ENCODE data around the gene EARS2.
"Not testable (repeated sequence)": the region's sequence is repeated elsewhere in the genome, so short reads cannot be mapped to it uniquely, and the experiment has no call there.

EARS2 gene

DNA sequence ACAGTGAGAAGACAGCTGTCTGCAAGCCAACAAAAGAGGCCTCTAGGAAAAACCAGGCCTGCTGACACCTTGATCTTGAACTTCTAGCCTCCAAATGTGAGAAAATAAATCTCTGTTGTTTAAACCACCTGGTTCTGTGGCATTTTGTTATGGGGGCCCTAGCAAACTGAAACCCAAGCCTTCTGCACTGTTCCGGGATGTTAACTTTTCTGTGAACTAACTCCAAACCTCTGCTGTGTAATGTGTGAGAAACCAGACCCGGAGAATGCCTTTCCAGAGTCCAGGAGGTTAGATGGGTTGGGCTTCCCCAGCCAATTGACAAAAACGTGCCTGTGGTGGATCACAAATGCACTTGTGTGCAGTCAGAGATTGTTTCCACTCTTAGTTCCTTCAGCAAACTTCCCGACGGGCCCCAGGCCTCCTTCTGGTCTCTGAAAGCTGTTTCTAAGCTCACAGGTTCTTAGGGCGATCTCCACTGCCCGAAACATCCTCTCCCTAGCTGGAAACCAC is 33.2 kb downstream of the EARS2 start:
- DNase-seq = no peak

DNA sequence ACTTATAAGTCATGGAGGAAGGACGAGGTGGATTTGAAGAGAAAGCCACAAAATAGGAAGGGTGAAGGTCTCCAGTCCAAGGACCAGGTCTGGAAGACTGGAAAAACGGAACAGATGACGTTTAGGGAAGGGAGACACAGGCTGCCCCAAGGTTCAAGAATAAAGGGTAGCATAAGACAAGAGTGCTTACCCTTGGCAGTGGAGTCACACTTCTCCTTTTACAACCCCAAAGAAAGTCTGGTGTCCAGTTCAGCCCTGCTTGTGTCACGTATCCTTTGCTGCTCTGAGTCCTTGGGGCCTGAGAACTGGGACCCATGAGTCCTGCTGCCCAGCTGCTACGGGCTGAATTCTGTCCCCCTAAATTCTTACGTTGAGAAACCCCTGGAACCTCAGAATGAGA is 33.8 kb downstream of the EARS2 start:
- no peak for DNase-seq

DNA sequence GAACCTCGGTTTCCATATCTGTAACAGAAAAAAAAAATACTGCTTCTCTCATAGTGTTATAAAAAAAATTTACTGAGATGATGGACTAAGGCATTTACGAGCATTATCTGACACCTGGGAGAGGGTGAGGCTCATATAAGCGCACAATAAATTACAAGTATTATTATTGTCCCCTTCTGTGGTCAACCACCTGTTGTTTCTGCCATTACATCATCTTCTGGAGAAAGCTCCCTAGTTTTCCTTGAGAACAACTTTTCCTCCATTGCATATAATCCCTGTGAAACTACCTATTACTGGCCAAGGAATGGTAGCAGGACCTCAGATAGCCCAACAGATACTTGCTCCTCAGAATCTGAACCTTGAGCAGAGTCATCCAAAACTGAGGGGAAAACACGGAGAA is 35.2 kb downstream of the EARS2 start:
- DNase-seq = no peak

DNA sequence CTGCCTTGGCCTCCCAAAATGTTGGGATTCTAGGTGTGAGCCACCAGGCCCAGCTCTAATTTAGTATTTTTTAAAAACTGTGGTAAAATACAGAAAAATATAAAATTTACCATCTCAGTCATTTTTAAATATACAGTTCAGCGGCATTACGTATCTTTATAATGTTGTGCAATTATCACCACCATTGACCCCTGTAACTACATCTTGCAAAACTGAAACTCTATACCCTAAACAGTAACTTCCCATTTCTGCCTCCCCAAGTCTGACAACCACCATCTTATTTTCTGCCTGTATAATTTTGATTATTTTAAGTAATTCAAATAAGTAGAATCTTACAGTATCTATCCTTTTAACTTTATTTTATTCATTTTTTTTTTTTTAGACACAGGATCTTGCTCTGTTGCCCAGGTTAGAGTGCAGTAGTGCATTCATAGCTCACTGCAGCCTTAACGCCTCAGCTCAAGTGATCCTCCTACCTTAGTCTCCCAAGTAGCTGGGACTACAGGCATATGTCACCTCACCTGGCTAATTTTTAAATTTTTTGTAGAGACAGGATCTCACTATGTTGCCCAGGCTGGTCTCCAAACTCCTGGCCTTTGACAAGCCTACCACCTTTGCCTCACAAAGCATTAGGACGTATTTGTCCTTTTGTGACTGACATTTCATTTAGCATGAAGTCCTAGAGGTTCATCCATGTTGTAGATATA is 36.0 kb downstream of the EARS2 start:
- DNase-seq = no peak

DNA sequence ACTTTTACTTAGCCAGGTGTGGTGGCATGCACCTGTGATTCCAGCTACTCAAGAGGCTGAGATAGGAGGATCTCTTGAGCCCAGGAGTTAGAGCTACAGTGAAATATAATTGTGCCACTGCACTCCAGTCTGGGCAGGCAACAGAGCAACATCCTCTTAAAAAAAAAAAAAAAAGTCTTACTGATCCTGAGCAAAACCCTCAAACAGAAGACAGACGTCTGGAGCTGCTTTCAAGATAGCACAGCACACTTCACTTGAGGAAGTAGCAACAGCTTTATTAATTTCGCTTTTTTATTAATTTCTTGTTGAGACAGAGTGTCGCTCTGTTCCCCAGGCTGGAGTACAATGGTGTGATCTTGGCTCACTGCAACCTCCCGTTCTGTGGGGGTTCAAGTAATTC is 36.6 kb downstream of the EARS2 start:
- no peak for DNase-seq

DNA sequence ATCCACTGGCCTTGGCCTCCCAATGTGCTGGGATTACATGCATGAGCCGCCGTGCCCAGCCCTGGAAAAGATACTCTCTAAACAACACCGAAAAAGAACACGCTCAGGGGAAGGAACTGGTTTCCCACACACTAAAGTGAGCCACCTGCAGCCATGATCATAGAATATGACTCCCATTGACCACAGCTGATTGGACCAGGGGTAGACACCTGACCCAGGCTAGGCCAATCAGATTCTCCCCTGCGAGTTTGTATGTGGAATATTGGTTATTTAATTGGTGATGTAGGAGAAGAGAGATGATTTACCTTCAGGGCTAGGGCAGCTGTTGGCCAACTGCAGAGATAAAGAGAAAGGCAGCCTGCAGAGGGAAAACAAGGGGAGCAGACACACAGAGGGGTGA is 37.9 kb downstream of the EARS2 start:
- DNase-seq = no peak

DNA sequence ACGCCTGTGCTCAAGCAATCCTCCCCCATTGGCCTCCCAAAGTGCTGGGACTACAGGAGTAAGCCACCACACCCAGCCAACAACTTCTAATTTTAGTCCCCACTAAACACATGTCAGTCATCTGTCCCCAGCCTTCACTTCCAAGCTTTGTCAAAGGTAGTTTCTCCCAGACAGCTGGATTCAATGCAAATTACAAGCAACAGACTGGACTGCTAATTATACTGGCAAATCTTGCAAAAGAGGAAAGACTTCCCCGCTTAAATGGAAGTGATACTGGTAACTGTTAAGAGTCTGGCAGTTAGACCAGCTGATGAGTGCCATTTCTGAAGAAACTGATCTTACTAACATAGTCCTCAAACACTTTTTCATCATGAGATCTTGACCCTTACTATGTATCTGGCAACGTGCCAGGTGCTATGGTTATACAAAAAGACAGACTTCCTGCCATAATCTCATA is 38.7 kb downstream of the EARS2 start:
- DNase-seq = no peak

DNA sequence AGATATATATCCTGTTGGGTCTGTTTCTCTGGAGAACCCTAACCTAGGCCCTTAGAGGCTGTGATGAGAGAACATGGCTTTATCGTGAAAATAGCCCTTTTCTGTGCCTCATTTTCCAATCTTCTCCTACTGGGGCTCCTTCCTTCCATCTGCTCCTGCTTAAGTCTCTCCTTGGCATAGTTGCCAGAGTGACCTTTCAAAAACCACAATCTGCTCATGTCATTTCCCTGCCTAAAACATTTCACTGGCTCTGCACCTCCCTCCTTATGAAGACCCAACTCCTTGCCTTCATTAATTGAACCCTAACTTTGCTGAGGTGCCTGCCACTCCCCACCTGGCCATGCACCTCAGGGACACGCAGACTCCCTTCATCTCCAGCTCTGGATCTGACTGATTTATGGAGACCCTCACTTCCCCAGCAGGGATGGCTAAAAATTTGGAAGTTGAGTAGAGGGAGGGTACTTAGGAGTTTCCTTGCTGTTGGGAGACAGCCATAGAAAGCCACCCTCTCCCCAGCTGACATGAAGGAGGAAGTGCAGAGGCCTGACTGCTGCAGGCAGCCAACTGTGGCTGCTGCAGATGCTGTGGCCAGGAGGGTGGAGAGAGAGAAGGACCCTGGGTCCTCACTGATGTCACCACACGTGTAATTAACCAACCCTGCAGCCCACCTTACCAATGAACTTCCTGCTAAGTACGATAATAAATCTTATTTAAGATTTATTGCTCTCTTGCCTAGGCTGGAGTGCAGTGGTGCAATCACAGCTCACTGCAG is 40.6 kb downstream of the EARS2 start:
- no peak for DNase-seq

DNA sequence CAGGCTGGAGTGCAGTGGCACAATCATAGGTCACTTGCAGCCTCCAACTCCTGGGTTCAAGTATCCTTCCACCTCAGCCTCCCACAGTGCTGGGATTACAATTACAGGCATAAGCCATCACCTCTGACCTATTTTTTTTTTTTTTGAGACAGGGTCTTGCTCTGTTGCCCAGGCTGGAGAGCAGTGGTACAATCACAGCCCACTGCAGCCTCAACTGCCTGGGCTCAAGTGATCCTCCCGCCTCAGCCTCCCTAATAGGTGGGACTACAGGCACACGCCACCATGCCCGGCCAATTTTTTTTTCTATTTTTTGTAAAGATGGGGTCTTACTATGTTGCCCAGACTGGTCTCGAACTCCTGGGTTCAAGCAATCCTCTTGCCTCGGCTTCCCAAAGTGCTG is 41.3 kb downstream of the EARS2 start:
- DNase-seq = no peak

DNA sequence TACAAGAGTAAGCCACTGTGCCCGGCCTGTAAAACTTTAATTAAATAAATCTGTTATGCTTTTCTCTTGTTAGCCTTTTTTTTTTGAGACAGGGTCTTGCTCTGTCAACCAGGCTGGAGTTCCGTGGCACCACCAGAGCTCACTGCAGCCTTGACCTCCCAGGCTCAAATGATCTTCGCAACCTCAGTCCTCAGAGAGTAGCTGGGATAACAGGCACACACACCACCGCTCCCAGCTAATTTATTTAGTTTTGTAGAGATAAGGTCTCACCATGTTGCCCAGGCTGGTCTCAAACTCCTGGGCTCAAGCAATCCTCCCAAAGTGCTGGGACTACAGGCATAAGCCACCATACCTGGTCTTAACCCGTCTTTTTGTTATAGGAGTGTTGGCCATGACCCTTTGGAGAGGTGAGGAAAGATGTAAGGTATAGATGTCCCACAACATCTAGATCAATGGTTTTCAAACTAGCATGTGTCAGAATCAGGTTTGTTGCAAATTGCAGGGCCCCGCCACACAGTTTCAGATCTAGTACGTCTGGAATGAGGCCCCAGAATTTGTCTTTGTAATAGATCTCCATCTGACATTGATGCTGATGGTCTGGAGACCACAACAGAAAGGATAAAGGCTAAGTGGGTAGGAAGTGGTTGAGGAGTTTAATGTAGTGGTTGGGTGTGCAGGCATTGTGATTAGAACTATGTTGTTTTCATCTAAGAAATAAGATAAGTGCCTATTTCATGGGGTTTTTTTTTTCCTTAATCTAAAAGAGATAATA is 42.6 kb downstream of the EARS2 start:
- DNase-seq = peak; percentile 39

DNA sequence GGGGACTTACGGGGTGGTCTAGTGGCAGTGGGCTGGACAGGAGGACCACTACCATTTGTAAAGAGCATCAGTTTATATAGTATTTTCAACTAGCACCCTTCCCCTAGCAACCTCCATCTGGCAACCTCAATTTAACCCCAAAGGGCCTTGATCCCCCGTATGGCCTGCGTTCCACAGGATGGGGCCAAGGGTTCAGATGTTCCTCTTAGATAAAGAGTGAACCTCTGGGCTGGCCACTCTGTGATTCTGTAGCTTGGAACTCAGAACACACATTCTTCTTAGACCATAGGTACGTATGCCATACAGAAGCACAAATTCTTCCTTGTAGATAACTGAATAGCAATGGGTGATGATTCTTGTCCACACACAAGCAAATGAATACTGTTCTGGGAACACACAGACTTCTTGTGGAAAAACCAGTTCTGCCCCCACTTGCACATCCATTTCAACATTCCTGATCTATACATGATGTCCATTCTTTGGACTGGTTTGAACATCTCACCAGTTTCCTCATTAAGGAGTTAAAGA is 44.9 kb downstream of the EARS2 start:
- no peak for DNase-seq

DNA sequence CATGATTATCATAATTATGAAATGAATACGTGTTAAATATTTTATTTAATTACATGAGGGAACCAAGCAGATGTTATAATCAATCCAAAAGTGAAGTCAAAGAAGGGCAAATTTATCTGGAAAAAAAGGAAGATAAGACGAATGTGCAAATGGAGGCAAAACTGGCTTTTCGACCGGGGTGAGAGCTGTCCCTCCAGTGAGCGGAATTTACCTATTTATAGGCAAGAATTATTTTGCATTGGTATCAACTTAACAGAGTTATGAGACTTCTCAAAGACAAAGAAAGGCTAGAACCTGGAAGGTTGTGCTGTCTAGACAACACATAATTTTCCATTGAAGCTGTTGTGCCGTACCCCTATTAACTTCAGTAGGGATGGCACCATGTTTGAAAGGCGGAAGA is 45.4 kb downstream of the EARS2 start:
- DNase-seq = no peak

DNA sequence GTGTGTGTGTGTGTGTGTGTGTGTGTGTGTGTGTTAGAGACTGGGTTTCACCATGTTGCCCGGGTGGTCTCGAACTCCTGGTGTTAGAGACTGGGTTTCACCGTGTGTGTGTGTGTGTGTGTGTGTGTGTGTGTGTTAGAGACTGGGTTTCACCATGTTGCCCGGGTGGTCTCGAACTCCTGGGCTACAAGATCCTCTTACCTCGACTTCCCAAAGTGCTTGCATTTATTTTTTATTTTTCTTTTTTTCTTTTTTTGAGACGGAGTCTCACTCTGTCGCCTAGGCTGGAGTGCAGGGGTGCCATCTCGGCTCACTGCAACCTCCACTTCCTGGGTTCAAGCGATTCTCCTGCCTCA is 46.3 kb downstream of the EARS2 start:
- DNase-seq = not testable (repeated sequence)

DNA sequence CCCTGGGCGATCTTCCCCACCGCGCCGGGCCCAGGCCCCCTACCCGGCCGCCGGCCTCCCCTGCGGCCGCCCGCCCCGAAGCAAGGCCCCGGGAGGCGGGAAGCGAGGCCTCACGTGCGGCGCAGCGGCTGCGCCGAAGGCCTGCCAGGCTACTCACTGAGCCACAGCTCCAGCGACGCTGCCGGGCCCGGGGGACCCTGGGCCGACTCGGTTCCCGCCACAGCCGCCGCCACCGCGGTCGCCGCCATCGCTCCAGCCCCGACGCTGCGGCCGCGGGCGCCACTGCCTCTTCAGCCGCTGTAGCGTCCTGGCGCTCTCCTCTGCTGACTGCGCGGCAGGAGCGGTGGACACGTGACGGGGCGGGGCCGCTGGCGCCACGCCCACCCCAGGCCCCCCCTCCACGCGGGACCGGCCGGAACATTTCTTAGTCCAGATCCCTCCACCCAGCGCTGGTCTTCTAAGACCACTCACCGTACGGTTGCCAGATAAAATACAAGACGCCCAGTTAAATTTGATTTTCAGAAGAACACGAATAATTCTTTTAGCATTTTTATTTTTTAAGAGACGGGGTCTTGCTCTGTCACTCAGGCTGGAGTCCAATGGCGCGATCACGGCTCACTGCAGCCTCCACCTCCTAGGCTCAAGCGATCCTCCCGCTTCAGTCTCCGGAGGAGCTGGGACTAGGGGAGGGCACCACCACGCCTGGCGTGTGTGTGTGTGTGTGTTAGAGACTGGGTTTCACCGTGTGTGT is 46.8 kb downstream of the EARS2 start, which contains the start of gene GGA2:
Gene GGA2 (minus strand): TSS at position 331 of the 751 bp plus-strand sequence. CDS start 83 bp downstream, at position 248.
- peak; percentile 82 for DNase-seq

DNA sequence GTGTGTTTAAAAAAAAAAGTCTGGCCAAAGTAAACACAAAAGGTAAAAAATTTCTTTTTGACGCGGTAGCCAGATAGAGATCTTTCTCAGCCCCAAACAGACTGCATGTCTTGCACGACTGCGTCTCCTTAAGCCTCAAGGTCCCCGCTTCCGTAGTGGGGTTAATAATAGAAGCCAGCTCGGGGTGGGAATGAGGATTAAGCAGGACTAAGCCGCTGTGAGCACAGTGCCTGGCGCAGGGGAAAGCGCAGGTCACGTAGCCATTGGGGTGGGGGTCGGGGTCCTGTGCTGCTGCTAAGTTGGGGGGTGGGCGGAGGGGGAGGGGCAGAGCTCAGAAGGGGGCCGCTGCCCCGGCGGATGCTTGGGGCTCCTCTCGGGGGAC is 47.4 kb downstream of the EARS2 start:
- DNase-seq = peak; percentile 44

DNA sequence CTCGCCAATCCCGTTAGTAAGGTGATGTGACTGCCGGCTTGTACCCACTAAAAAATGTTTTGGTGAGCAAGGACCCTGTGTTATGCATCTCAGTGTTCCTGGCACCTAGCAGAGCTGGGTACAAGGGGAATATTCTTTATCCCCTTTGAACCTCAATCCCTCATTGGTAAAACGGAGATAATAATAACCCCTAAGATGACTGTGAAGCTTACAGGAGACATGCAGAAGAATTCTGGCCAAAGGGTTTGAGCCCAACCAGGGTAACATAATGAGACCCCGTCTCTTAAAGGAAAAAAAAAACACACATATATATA is 47.8 kb downstream of the EARS2 start:
- DNase-seq = no peak

DNA sequence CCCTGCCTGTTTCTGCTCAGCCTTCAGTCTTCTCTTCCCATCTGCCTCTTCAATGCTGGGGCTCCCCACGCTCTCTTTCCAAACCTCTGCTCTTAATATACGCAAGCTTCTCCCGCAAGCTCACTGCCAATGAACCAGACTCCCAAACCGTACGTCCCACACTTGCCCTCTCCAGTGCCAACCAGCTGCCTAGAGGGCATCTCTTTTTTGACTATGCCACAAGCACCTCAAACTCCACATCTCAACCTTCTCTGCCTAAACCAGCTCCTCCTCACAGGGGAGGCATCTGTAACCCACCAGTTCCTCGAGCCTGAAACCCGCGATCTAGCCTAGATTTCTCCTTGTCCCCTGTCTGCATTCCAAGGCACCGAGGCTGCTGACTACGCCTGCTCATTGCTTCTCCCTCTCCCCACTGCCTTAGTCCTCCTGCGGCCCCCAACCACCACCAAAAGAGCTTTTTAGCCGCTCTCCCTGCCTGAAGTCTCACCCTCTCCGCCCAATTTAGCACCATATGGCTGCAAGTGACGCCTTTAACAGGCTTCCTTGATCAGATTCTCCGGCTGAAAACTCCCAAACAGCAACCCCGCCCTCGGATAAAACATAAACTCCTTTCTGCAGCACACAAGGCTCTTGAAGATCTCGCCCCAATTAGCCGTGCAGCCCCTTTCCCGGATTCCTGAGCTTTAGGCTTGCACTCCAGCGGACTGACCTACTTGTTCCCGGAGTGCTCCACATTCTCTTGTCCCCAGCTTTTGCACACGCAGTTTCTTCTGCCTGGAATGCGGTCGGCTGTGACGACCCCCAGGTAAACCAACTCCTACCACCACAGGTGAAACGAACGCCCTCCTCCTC is 48.3 kb downstream of the EARS2 start:
- no peak for DNase-seq

DNA sequence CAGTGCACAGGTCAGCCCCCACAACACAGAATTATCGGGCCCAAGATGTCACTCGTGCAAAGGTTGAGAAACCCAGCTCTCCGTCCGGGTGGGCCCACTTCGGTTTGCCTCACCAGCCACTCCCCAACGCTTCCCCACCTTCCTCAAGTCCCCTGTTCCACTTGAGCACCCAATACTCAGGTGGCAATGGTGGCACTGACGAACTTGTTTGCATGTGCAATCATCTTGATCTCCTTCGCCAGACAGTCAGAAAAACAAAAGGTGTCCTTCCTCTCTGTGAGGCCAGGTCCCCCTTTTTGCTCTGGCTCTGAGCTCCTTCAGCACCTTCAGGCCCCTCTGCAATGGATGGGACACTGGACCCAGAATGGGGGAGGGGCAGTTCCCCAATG is 50.5 kb downstream of the EARS2 start:
- DNase-seq = no peak

DNA sequence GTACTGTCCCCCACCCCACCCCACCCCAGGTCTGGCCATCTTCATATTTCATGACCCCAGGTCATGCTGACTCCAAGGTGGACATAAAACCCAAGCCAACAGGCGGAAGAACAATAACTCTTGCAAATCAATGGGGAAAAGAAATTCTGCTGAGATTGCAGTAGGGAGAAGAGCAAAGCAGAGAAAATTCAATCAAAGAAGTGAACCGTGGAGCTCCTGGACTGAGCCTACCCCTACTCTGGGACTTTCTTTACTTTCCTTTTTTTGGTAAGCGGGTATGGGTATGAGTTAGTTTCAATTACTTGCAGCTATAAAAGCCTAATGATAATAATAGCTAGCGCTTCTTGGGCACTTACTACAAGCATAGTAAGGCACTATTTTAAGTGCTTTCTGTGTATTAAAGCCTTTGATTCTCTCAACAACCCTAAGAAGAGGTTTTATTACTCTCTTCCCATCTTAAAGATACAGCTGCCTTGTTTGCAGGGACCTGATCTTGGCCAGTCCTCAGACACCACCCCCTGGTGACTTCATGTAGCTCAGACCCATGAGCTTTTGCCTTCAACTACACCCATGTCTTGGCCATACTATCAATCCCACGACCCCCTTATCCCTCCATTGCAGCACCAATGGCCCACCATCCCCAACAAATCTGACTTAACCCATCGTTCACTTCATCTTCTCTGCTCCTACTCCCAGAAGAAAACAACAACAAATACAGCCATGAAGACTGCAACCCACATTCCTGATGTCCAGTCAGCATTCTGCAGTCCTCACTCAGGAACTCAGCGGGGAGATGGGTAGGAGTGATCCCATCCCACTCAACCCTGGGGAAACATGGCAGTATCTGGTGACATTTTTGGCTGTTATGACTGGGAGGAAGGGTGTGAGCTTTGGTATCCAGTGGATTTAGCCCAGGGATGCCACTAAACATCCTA is 51.2 kb downstream of the EARS2 start:
- no peak for DNase-seq

DNA sequence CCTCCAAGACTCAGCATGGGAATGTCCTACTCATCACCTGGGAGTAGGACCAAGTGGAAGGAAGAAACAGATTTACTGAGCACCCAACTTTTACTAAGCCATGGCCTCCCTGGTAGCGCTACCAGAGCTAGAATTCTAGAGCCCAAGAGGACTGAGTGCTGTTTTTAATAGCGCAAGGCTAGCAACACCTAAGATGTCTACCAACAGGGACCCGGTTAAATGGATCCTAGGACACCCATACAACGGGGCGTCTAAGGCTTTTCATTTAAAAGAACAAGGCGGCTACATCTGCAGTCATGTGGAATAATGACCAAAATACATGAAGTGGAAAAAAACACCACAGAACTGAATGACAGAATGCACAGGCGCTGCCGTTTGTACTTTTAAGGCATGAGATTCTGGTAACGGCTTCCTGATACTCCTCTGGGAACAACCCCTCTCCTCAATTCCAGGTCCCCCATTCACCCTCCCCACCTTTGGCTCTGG is 51.9 kb downstream of the EARS2 start:
- DNase-seq = no peak
